Medulla oblongata (tissue), 1 donor: ENCODE results near the gene CALB2.
"Not testable (repeated sequence)": the region's sequence is repeated elsewhere in the genome, so short reads cannot be mapped to it uniquely, and the experiment has no call there.

Experiments used
- DNase-seq: peaks from one replicate; pipeline ENCODE4 v3.0.0-alpha.2; 2015; ENCODE audit errors: extremely low spot score

CALB2 gene

DNA sequence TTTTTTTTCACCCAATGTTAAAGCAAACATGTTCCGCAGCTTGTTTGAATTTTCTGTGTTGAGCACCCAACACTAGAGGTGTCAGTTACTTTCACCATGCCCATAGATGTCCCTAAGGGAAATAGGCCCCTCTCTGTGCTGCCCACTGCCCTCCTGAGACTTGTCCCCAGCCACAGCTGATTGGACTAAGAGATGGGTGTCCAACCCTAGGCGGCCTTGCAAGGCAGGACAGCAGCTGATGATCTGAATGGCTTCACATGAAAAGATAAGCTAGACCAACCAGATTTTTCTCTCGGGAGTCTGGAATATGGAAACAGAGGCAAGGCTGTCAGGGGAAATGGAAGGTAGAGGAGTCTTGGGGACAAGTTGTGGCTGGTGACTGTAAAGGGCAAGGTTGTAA lies 6.1 kb upstream of the CALB2 start:
- no peak for DNase-seq

DNA sequence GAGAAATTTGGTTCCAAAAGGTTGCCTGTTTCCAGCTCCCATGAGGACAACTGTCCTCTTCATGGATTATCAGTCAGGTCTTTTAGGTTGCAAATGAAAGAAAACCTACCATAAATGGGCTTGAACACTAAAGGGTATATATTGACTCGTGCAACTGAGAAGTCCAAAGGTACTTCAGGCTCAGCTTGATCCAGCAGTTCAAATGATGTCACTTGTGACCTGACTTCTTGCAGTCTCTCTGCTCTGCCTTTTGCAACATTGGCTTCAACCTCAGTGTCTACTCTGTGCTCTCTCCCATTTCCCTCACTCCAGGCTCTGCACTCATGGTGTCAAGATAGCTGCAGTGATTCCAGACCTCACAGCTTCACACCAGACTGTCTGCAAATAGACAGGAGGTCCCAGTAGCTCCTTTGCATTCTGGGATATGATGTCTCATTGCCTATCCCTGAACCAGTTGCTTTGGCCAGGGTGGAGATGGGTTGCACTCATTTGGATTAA lies 5.5 kb upstream of the CALB2 start:
- DNase-seq: no peak

DNA sequence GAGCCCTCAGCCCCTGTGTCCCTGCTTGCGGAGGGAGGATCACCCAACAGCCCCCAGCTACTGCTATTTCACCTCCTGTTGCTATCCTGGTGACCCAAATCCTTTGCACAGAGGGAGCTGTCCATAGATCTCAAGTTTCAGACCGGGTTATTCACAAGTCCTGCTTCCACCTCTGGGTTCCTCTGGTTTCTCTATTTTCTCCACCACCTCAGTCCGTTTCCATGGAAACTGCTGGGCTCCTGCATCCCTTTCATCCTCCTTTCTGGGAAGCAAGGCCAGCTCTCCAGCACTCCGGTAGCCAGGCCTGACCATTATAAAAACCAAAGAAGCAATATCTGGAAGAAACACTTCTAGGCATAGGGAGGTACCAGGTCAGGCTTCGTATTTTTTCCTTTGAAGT lies 4.8 kb upstream of the CALB2 start:
- DNase-seq: no peak

DNA sequence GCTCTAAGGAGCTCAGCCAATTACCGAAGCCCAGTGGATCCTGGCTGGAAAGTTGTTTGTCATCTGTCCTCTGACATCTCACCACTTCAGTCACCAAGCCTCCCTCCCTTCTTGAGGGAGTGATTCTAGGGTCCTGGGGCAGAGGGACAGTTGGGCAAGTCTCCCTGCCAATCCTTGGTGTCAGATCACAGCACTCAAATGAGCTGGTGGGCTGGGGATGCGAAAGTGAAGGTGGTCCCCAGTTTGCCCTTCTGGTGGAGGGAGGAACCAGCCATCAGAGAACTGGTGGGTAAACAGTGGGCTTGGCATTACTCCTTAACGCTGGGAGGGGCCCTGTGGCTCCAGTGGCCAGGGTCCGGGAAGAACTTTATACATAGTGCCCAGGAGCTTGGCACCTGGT lies 4.4 kb upstream of the CALB2 start:
- DNase-seq: no peak

DNA sequence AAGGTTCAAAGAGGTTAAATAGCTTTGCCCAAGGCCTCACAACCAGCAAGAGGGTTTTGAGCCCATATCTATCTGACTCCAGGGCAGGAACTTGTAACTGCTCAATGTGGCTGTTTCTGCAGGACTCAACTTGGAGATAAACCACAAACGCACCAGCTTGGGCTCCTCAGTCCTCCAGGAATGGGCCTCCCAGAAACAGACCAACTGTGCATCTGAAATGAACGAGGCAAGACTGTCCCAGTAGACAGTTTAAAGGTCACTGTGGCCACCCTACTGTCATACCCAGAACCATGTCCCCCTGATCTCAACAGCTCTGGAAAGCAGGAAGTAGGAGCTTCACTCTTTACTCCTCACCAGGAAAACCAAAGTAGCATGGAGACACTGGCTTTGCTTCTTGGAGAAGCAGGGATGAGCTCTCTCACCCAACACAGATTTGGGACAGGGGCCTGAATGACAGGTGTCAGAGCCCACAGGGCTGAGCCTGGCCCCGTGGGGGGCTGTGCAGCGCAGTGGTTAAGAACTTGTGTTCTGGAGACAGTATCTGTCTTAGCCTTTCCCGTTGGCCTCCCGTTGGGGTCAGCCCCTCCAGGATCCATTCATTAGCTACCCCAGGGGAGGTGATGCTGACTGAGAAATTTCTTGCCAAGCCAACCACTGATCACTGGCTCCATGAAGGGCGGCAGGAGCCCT lies 2.3 kb upstream of the CALB2 start:
- no peak for DNase-seq

DNA sequence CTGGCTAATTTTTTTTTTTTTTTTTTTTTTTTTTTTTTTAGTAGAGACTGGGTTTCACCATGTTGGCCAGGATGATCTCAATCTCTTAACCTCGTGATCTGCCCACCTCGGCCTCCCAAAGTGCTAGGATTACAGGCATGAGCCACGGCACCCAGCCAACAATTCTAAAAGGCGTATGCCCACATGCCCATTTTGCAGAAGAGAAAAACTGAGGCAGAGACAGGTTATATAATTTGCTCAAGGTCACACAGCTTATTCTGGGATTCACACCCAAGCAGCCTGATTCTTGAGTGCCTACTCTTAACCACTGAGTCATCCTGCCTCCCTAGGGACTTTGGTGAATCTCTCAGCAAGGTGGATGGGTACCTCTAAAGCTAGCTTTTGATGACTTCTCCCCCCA lies 1.6 kb upstream of the CALB2 start:
- DNase-seq: not testable (repeated sequence)

DNA sequence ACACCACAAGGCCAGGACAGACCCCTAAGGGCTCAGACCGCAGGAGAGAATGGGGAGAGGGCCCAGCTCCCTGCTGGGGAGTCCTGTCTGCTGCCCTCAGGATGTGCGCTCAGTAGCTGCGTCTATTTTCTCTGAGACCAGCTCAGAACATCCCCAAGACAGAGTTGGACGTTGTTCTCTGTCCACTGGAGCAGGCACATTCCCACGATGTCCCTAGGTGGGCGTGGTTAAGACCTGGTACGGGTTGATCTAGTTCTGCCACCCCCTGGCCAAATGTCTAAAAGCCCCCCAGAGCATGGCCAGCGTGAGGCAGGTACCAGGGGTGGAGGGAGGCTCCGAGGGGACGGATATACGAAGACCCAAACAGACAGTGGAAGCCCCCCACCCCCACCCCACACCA lies 842 bp upstream of the CALB2 start:
- DNase-seq: no peak

DNA sequence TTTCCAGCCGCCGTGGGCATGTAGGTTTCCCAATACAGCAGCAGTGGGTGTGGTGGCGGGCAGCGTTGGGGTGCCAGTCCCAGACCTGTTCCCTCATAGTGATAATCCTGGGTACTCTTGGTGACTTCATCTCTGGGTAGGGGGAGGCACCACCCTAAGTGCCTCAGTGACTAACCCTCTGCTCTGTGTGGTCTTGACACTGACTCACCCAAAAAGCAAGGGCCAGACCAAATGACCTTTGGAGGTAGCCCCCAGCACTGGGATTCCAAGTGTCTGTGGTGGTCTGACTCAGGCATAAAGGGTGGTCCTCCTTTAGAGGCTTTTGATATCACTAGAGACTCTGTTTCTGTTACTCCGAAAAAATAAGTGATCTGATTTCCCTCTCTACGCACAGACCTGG lies 908 bp downstream of the CALB2 start:
- no peak for DNase-seq

DNA sequence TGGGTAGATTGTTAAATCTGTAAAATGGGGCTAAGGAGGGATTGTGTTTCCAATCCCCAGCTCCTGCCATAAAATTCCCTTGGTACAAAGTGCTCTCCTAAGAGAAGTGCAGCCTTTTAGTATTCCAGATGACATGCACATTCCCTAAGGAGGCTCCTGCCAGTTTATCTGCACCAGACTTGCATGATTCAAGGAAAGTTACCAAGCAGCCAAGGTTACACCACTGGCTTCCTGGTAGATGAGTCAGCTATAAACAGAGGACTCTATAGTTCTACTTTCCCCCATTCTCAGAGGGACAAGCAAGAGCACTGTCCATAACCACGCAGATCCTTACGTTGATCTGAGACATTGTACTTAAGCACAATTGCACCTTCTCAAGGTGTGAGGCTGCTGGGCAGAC lies 1.9 kb downstream of the CALB2 start:
- no peak for DNase-seq

DNA sequence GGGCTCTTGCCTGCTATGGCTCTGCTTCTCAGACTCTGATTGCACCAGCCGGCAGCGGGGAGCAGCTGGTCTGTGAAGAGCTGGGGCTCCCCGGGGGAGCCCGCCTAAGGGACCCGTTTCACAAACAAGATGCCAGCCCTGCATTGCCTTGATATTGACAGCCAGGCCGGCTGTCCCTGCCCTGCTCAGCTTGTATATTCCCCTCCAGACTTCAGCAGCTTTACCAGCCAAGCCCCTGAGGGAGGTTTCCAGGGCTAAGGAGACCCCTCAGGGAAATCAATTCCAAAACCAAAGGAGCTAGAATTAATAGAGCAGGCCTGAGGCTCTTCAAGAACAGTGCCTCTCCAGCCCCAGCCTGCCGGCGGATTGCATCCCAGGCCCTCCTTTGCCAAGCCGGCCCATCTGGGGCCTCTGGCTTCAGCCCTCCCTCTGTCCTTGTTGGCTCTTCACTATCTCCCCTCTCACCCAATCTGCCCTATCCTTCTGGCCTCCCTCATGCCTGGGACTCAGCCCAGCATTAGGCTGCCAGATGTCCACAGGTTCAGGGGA lies 5.7 kb downstream of the CALB2 start:
- DNase-seq: no peak

DNA sequence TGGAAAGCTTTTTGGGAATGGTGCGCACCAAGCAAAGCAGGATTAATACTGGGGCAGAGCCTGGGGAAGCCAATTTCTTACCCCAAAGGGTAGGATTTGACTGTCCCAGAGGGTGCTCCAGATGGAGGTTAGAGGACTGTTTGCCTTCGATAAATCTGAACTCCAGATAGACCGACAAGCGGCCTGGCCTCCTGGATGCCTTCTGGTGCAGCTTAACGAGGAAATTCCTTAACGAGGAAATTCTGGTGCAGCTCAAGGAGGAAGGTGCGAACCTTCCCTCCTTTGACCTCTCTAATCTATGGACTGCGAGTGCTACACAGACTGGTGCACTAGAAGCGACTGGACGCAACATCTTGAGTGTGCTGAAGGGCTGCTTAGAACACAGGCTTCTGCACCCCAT lies 6.5 kb downstream of the CALB2 start:
- no peak for DNase-seq

DNA sequence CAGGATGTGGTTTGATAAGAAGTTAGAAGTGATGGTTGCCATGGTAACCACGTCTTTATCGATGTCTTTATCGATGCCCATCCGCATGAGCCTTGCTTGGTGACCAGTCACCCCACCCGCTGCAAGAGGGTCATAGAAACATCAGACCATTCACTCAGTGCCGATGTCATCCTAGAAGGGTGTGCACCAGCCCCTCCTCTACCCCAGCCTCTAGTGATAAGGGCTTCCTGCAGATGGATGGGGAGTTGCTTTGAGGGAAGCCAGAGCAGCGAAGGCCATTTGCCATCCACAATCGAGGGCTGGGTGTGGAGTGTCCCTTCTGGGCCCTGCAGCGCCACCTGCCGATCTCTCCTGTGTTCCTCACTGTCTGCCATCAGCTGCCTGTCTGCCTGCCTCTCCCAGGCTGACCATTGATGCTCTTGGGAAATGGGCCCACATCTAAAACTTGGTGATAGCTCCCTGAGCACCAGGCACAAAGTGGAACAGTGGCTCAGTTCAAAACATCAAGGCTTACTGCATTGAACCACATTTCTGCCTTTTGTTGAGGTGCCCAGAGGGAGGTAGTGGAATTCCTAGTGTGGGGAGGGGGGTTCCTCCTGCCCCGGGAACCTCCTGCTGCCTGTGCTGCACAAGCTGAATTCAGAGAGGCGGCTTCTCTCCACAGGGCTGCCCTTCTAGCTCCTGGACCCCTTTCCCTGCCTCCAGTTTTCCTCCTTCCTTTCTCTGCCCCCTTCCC lies 8.9 kb downstream of the CALB2 start:
- peak; percentile 10 for DNase-seq

DNA sequence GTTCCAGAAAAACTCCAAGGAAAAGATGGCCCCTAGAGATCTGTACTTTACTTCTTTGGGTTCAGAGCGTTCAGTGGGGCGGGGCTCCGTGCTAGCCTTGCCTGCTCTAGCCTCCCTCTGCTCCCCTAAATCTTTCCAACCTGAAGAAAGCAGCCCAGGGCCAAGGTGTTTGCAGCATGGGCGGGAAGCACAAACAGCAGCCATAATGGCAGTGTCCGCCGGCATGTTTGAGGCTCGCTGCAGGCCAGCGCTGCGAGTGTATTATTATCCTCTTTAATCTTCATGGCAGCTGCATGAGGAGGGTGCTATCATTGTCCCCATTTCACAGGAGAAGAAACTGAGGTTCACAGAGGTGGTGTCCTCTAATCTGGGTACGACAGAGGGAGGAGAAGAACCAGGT lies 10.4 kb downstream of the CALB2 start:
- DNase-seq: no peak

DNA sequence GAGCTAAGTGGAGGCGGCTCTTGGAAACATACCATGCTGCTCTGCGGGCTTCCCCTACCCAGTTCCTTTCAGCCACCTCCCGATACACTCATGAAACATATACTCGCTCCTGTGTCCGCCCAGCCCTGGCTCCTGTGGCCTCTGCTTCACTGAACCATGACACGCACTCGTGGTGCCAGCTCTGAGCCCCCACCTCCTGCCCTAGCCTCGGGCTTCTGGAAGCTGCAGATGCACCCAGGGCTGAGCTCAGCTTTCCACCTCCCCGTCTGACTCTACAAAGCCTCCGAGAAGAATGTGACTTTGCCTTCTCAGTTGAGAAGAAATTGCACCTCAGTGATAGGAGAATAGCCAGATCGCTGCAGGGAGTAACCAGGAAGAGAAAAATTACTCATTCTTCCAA lies 11.0 kb downstream of the CALB2 start:
- no peak for DNase-seq

DNA sequence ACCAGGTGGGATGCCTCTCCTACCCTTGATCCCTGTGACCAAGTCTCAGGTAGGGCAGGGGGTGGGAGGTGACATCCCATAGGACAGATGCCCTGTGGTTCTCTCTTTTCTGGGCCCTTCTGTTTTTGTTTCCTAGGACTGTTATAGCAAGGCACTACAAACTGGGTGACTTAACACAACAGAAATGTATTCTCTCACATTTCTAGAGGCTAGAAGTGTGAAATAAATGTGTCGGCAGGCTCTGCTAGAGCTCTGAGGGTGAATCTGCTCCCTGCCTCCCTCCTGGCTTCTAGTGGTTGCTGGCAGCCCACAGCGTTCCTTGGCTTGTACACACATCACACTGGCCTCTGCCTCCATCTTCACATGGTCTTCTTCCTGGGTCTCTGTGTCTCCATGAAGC lies 12.7 kb downstream of the CALB2 start:
- DNase-seq: no peak

DNA sequence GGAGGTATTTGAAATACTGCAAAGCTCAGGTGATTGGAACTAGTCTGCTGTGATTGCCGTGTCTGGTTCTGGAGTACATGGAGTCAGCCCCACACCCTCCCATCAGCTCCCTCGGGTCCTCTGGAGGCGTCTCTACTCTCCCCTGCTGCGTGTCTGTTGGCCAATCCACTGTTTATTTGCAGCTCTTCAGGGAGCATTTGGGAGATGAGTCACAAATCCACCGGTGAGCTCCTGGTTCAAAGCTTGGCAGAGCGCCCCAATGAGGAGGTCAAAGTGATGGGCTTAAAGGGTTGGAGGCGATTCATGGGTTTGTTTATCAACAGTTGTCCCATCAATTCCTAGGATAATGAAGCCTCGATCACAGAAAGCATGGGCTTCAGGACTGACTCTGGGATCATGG lies 14.6 kb downstream of the CALB2 start:
- no peak for DNase-seq

DNA sequence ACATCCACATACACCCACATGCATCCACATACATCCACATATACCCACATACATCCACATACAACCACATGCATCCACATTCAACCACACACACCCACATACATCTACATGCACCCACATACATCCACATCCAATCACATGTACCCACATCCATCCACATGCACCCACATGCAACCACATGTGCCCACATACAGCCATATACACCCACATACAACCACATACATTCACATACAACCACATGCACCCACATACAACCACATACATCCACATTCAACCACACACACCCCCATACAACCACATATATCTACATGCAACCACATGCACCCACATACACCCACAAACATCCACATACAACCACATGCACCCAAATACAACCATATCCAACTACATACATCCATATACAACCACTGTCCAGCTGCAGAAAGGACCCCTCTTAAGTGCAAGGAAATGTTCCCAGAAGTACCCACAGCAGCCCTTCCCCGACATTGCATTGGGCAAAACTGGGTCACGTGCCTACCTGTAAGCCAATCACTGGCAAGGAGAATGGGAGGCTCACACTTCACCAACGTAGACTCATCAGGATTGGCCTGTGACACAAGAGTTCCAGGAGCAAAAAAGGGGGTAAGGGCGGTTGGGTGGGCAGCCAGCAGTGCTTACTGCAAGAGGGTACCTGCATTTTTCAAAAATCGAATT lies 18.1 kb downstream of the CALB2 start:
- DNase-seq: no peak

DNA sequence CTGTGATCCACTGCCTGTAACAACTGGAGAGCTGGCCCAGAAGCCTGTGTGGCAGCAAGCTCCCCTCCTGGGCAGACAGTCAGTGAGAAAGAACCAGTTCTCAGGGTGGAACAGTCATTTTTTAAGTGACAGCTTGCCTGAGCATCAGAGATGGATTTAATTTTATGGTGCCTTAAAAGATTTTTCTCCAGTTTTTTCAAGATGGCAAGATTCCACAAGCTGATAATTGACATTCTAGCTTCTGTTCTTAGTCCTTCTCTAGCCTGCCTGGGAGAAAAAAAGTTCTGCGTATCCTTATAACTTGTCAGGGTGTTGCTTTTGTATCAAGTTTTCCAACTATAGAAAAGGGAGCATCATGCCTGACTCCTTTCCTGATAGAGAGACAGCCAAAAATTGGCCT lies 21.2 kb downstream of the CALB2 start:
- no peak for DNase-seq

DNA sequence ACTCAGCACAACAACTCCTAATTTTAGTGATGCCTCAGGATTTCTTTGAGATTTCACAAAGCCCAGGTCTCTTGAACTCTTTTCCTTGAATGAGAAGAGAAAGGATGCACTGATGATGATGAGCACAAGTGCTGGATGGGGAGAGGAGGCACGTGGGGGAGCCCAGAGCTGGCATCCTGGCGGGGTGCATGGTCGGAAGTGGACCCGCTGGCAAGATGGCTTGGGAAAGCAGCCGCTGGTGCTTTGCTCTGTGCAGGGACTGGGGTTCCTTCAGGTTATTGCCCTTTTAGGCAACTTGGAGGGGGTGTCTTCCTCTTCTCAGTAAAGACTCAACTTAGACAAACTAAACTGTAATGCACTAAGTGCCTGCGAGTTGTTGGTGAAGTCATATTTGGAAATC lies 22.3 kb downstream of the CALB2 start:
- no peak for DNase-seq

DNA sequence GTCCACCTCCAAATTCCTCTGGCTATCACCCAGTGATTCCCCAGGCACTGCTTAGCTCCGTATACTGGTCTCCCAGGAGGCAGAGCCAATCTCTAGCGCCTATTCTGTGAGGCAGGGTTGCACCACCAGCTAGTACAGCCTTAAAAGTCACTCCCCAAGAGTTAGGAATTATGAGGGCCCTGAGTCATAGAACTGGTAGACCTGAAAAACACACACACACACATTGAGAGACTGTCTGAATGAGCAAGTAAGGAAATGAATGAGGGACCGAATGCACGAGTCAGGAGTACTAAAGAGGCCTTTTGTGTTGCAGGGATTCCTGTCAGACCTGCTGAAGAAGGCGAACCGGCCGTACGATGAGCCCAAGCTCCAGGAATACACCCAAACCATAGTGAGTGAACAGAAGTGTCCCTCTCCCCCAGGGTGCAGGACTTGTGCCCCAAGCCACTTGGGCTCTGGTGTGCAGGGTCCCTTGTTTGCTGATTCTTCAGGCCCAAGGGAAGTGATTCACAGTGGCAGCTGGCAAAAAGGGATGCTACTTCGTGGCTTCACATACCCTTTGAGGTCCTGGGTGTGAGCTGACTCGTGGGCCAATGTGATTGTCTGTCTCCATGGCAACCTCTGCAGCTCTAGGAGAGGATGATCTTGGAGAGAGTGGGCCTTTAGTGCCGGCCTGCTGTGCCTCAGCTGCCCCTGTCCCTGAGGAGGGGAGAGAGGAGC lies 24.7 kb downstream of the CALB2 start:
- no peak for DNase-seq

DNA sequence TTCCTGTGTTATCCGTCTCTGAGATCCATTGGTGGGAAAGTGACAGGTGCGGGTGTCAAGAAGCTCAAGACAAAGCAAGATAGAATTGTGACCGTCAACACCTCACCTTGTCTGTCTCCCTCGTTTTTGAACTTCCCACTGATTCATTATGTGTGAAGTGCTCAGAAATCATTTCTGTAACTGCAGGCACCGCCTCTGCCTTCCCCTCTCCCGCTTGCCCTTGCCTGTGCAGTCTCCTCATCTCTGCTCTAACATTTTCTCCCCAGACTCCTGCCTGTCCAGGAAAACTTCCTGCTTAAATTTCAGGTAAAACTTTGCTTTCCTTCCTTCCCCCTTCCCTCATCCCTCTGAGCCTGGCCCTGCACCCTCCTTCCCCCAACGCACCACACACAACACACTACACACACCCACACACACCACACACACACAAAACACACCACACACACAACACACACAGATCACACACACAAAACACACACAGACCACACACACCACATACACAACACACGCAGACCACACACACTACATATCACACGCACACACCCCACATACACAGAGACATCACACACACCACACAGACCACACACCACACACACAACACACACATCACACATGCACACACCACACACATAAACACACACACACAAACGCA lies 25.7 kb downstream of the CALB2 start:
- no peak for DNase-seq
